Osteocyte (in vitro differentiated cells): ENCODE data around the gene ARID5B. TPM values are rescaled to one million over a fixed set of nuclear protein-coding genes. Genes with fewer than 3 reads are reported as not detected.

Source experiments
- DNase-seq: peaks from one replicate; pipeline ENCODE4 v3.0.0; 2021; ENCODE audit warnings: mixed read lengths; ENCODE audit not compliant: unreplicated experiment; ENCODE audit errors: extremely low spot score
- H3K27ac Mint-ChIP-seq: one replicate; pipeline ENCODE4 v1.8.0; 2021; ENCODE audit warnings: mild to moderate bottlenecking, mixed read lengths; ENCODE audit not compliant: unreplicated experiment
- H3K27me3 Mint-ChIP-seq: one replicate; pipeline ENCODE4 v1.8.0; 2021; ENCODE audit warnings: mixed read lengths; ENCODE audit not compliant: unreplicated experiment
- H3K36me3 Mint-ChIP-seq: one replicate; pipeline ENCODE4 v1.8.0; 2021; ENCODE audit warnings: mixed read lengths; ENCODE audit not compliant: unreplicated experiment
- H3K4me1 Mint-ChIP-seq: one replicate; pipeline ENCODE4 v1.8.0; 2021; ENCODE audit warnings: mixed read lengths; ENCODE audit not compliant: unreplicated experiment
- H3K4me3 Mint-ChIP-seq: one replicate; pipeline ENCODE4 v1.8.0; 2021; ENCODE audit warnings: mild to moderate bottlenecking, moderate library complexity, mixed read lengths; ENCODE audit not compliant: unreplicated experiment
- H3K9me3 Mint-ChIP-seq: one replicate; pipeline ENCODE4 v1.8.0; 2021; ENCODE audit warnings: mixed read lengths; ENCODE audit not compliant: unreplicated experiment
- CTCF ChIP-seq: fragments of 200-600 bp; sonication (generic); IDR thresholded peaks from 2 replicates; pipeline ENCODE4 v1.5.0; 2021; ENCODE audit warnings: antibody characterized with exemption, mild to moderate bottlenecking, moderate library complexity
- total RNA-seq: library from RNA; stranded (reverse); gene quantifications from 2 replicates; pipeline ENCODE4 v1.2.1, GENCODE V29; 2021

Gene ARID5B
- total RNA-seq, 1 donor from 2014 or later = 89.4 TPM

- H3K4me1 Mint-ChIP-seq = peaks cover 32% of the 10 kb centered on the region
- peak; percentile 43 for TF ChIP-seq CTCF
- H3K9me3 Mint-ChIP-seq = no peaks in the 10 kb centered on the region
- peak overlapping the region; percentile 99 for H3K27ac Mint-ChIP-seq
- H3K27me3 Mint-ChIP-seq = no peaks in the 10 kb centered on the region
- H3K36me3 Mint-ChIP-seq = no peaks in the 10 kb centered on the region
- peak overlapping the region; percentile 91 for H3K4me3 Mint-ChIP-seq
- DNase-seq = no peak
These were observed 1.9 kb downstream of the ARID5B start for GRCh38 chr10:61903221-61903927.

GRCh38 chr10:61903928-61904344, 2.4 kb downstream of the ARID5B start:
- peaks cover 27% of the 10 kb centered on the region for H3K4me1 Mint-ChIP-seq
- H3K36me3 Mint-ChIP-seq = peaks cover 3% of the 10 kb centered on the region
- no peaks in the 10 kb centered on the region for H3K9me3 Mint-ChIP-seq
- no peak for DNase-seq
- no peak for TF ChIP-seq CTCF
- H3K27ac Mint-ChIP-seq = peak overlapping the region; percentile 96
- no peaks in the 10 kb centered on the region for H3K27me3 Mint-ChIP-seq
- peak overlapping the region; percentile 91 for H3K4me3 Mint-ChIP-seq

DNA sequence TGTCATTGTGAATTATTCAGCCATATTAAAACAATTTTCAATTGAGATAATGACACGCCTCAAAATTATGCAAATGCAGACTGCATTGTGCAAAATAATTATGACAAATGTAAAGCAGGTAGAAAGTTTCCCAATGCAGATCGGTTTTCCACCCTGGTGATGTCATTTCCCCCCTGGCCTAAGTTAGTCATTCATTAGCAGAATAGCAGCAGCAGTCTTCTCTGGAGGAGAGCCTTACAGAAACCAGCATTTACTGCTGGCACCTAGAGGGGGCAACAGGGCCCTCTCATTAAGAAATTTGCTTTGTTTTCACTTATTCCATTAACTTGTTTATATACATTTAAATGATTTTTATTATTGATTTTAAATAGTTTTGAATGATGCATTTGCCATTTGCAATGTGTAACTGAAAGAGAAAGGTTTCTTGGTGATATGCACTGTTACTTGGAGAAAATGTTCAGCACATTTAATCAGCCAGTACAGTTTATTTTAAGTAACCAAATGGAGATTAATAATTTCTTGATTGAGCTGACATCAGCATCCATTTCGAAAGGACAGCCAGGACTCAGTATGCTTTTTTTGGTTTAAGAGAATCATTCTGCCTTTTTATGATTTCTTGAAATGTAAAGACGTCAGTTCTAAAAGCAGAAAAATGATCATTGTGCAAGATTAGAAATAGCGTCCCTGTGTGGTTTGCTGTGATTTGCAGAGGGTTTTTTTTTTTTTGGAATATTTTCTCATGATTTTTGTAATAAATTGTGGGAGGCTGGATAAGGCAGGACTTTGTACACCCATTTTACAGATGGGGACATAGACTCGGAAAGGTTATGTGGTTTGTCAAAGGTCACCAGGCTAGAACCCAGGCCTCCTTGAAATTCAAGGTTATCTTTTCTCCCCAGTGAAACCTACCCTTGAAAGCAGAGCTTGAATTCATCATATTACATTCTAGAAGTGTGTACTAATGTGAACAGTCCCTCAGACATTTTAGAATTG, 3.5 kb downstream of the ARID5B start:
- Mint-ChIP-seq H3K9me3 (no peaks in the 10 kb centered on the region), H3K27ac (peak overlapping the region; percentile 96), H3K36me3 (peaks cover 7% of the 10 kb centered on the region), H3K4me3 (peak overlapping the region; percentile 91), H3K27me3 (no peaks in the 10 kb centered on the region), H3K4me1 (peaks cover 22% of the 10 kb centered on the region)
- TF ChIP-seq CTCF = peak; percentile 63
- DNase-seq = no peak

GRCh38 chr10:61905837-61906561, 4.5 kb downstream of the ARID5B start:
- H3K27ac Mint-ChIP-seq = no peak overlapping the region
- no peak for TF ChIP-seq CTCF
- peaks cover 22% of the 10 kb centered on the region for H3K4me1 Mint-ChIP-seq
- no peaks in the 10 kb centered on the region for H3K27me3 Mint-ChIP-seq
- no peak for DNase-seq
- no peak overlapping the region for H3K4me3 Mint-ChIP-seq
- H3K9me3 Mint-ChIP-seq = no peaks in the 10 kb centered on the region
- H3K36me3 Mint-ChIP-seq = peaks cover 12% of the 10 kb centered on the region
